ENCODE data around the gene FARSB.
A peak's percentile ranks its signal among the peaks of the same experiment; 100 is the strongest.
"Not testable (repeated sequence)": the region's sequence is repeated elsewhere in the genome, so short reads cannot be mapped to it uniquely, and the experiment has no call there.

The FARSB gene

GRCh38 chr2:222592176-222592575, 63.7 kb downstream of the FARSB start:
- DNase-seq (ENCODE audit: low read depth), result no peak
- no peak overlapping the region for H3K4me3 ChIP-seq (ENCODE audit: low read depth, low read length)
- TF ChIP-seq, protein P1, sequence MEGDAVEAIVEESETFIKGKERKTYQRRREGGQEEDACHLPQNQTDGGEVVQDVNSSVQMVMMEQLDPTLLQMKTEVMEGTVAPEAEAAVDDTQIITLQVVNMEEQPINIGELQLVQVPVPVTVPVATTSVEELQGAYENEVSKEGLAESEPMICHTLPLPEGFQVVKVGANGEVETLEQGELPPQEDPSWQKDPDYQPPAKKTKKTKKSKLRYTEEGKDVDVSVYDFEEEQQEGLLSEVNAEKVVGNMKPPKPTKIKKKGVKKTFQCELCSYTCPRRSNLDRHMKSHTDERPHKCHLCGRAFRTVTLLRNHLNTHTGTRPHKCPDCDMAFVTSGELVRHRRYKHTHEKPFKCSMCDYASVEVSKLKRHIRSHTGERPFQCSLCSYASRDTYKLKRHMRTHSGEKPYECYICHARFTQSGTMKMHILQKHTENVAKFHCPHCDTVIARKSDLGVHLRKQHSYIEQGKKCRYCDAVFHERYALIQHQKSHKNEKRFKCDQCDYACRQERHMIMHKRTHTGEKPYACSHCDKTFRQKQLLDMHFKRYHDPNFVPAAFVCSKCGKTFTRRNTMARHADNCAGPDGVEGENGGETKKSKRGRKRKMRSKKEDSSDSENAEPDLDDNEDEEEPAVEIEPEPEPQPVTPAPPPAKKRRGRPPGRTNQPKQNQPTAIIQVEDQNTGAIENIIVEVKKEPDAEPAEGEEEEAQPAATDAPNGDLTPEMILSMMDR (conservative IDR thresholded peaks at IDR 0.05; ENCODE audit: low read depth, low read length), result no peak

- DNase-seq (ENCODE audit: low read depth), result no peak
- H3K4me3 ChIP-seq (ENCODE audit: low read depth, low read length), result no peak overlapping the region
- TF ChIP-seq, protein P1 (conservative IDR thresholded peaks at IDR 0.05; ENCODE audit: low read depth, low read length), result no peak
Measured at GRCh38 chr2:222591661-222592060, 64.2 kb downstream of the FARSB start.

DNA sequence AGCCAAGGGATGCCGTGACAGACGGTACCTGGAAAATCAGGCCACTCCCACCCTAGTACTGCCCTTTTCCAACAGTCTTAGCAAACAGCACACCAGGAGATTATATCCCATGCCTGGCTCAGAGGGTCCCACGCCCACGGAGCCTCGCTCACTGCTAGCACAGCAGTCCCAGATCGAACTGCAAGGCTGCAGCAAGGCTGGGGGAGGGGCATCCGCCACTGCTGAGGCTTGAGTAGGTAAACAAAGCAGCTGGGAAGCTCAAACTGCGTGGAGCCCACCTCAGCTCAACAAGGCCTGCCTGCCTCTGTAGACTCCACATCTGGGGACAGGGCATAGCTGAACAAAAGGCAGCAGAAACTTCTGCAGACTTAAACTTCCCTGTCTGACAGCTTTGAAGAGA, 71.3 kb downstream of the FARSB start:
- not testable (repeated sequence) for DNase-seq (ENCODE audit: low read depth)

GRCh38 chr2:222582928-222583327, 73.0 kb downstream of the FARSB start:
- no peak overlapping the region for H3K4me3 ChIP-seq (ENCODE audit: low read depth, low read length)
- TF ChIP-seq, protein P1 (conservative IDR thresholded peaks at IDR 0.05; ENCODE audit: low read depth, low read length), result peak; percentile 43
- DNase-seq (ENCODE audit: low read depth), result peak; percentile 28

More for the DNA sequence above, 71.3 kb downstream of the FARSB start:
- not testable (repeated sequence) for H3K4me3 ChIP-seq (ENCODE audit: low read depth, low read length)

- peak; percentile 20 for DNase-seq (ENCODE audit: low read depth)
- H3K4me3 ChIP-seq (ENCODE audit: low read depth, low read length), result no peak overlapping the region
- TF ChIP-seq, protein P1 (conservative IDR thresholded peaks at IDR 0.05; ENCODE audit: low read depth, low read length), result no peak
Measured at GRCh38 chr2:222577341-222577740, 78.6 kb downstream of the FARSB start.

DNA sequence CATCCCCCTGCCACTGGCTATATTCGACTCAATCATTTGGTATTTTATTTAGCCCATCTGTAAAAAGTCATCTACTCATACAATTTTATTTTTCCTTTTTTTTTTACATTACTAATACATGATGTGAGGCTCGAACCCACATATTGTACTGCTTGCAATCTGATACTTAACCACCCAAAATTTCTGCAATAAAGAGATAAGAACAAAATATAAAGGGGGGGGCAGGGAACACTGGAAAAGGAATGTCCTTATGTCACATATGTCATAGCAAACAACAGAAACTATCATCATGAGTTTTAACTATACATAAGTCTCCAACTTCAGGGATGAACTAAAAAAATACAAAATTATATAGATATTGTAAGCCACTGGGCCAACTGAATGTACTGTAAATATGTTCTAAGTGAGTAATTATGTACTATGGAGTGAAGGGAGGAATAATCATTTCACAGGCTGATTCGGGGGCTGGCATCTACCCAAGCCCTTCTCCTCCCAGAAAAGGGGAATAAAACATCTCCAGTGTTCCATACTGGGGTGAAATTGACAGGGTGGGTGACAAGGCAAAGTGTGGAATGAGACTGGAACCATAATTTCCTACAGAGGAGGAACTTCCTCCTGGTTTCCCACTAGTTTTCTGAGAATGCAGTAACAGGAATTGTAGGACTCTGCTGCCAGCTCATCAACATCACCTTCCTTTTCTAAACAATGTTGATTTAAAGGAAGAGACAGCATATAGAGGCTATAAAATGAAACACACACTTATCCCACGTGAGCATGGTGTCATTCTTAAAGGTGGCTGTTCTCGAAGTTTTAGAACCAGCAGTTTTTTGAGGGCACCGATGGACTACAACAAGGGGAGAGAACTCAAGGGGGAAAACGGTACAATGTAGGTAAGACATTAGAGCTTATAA, 79.5 kb downstream of the FARSB start:
- DNase-seq (ENCODE audit: low read depth), result no peak
- H3K4me3 ChIP-seq (ENCODE audit: low read depth, low read length), result no peak overlapping the region
- TF ChIP-seq, protein P1 (conservative IDR thresholded peaks at IDR 0.05; ENCODE audit: low read depth, low read length), result no peak

DNA sequence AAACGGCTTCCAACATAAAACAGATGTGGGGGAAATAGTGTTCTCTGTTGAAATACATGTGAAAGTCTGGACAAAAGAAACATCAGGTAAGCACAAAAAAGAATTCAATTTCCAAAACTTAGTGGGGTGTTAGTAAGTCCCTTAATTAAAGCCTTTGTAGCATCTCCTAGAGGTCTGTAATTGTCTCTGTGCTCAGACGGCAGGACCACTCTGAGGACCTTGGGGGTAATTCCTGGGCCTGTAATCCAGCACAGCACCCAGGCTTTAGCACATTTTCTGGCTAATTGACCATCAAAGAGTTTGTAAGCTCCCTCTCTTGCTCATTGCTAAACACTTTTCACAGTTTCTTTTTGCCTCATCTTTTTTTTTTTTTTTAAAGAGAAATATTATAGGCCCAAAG, 80.3 kb downstream of the FARSB start:
- no peak for DNase-seq (ENCODE audit: low read depth)
- no peak overlapping the region for H3K4me3 ChIP-seq (ENCODE audit: low read depth, low read length)
- TF ChIP-seq, protein P1 (conservative IDR thresholded peaks at IDR 0.05; ENCODE audit: low read depth, low read length), result no peak

Data from choroid plexus epithelial cell (primary cell).